K562 (cell line): ENCODE results near the gene PPP1R16B. TPM values are rescaled to one million over a fixed set of nuclear protein-coding genes. Genes with fewer than 3 reads are reported as not detected.

Source experiments
- CBFA2T3 ChIP-seq: fragments of 450-650 bp; IDR thresholded peaks from 2 replicates; pipeline ENCODE4 v1.6.1; 2017
- CTBP1 ChIP-seq: fragments of 450-650 bp; IDR thresholded peaks from 2 replicates; pipeline ENCODE4 v1.6.1; 2016; ENCODE audit warnings: borderline replicate concordance
- DPF2 ChIP-seq: fragments of 450-650 bp; IDR thresholded peaks from 2 replicates; pipeline ENCODE4 v1.6.1; 2016
- HDAC2 ChIP-seq: fragments of 450-650 bp; IDR thresholded peaks from 2 replicates; pipeline ENCODE4 v1.6.1; 2016; ENCODE audit warnings: mild to moderate bottlenecking
- L3MBTL2 ChIP-seq: fragments of 450-650 bp; IDR thresholded peaks from 2 replicates; pipeline ENCODE4 v1.6.1; 2016; ENCODE audit warnings: mild to moderate bottlenecking, moderate library complexity
- LCOR ChIP-seq: sonication (generic); formaldehyde crosslinking; IDR thresholded peaks from 2 replicates; pipeline ENCODE4 v1.8.0; 2022; ENCODE audit warnings: mild to moderate bottlenecking, missing genetic modification reagents
- MECOM ChIP-seq: fragments of 250-450 bp; sonication (Bioruptor Pico); IDR thresholded peaks from 2 replicates; pipeline ENCODE4 v1.8.0; 2022; ENCODE audit warnings: inconsistent platforms
- MNT ChIP-seq, 2 experiments: fragments of 450-650 bp; conservative IDR thresholded peaks; 2 replicates each; pipeline ENCODE4 v1.6.1; 2017; ENCODE audit warnings: mild to moderate bottlenecking in 2 of 2, moderate library complexity in 2 of 2
- NRF1 ChIP-seq, 2 experiments: fragments of 450-650 bp; IDR thresholded peaks in 1 of 2; conservative IDR thresholded peaks in 1 of 2; 2 replicates each; pipeline ENCODE4 v1.6.1; 2014; ENCODE audit warnings: mild to moderate bottlenecking in 2 of 2
- RB1 ChIP-seq: fragments of 450-650 bp; IDR thresholded peaks from 2 replicates; pipeline ENCODE4 v1.6.1; 2017; ENCODE audit warnings: low read depth, mild to moderate bottlenecking
- USF1 ChIP-seq: sonication (generic); formaldehyde crosslinking; IDR thresholded peaks from 2 replicates; pipeline ENCODE4 v1.9.0; 2022; ENCODE audit warnings: mild to moderate bottlenecking, missing genetic modification reagents
- ZBED1 ChIP-seq: IDR thresholded peaks from 2 replicates; pipeline ENCODE4 v1.6.1; 2014
- ZBTB1 ChIP-seq: sonication (generic); formaldehyde crosslinking; IDR thresholded peaks from 2 replicates; pipeline ENCODE4 v1.8.1; 2023; ENCODE audit warnings: missing genetic modification reagents, low read depth, mild to moderate bottlenecking, borderline replicate concordance
- polyA plus RNA-seq, 8 experiments: library from polyadenylated mRNA; depleted of rRNA in 4 of 8; stranded (reverse) in 5 of 8; unstranded in 3 of 8; fragments of >200 nt; fragmentation: Nextera tagmentation in 2 of 8; fragmentation: Illumina TruSeq in 1 of 8; extraction: Ambion mirVana in 2 of 8; extraction: Trizol in 1 of 8; gene quantifications; 2 replicates each; pipeline versions ENCODE4 v1.2.1 to v1.2.3, GENCODE V29; 2011 to 2014; ENCODE audit warnings: inconsistent platforms in 1 of 8, missing spikeins in 1 of 8
- total RNA-seq, 7 experiments: library from RNA; depleted of rRNA in 6 of 7; stranded (reverse); fragments of >200 nt in 6 of 7; fragmentation: Illumina TruSeq in 2 of 7; extraction: Trizol in 2 of 7; gene quantifications; 2 replicates each; pipeline versions ENCODE4 v1.2.1 to v1.2.3, GENCODE V29; 2011 to 2021; ENCODE audit warnings: low replicate concordance in 1 of 7
- TF ChIP-seq, protein P1 (sequence below): fragments of 250-450 bp; sonication (Bioruptor Pico); IDR thresholded peaks from 2 replicates; pipeline ENCODE4 v1.4.0; 2020
- TF ChIP-seq, protein P2 (sequence below): sonication (generic); formaldehyde crosslinking; IDR thresholded peaks from 2 replicates; pipeline ENCODE4 v1.8.0; 2022; ENCODE audit warnings: missing genetic modification reagents, mild to moderate bottlenecking, borderline replicate concordance
- TF ChIP-seq, protein P3 (sequence below): fragments of 250-450 bp; sonication (Bioruptor Pico); IDR thresholded peaks from 2 replicates; pipeline ENCODE4 v1.4.0; 2020; ENCODE audit warnings: mild to moderate bottlenecking

The PPP1R16B gene
- total and polyA plus RNA-seq, 9 of the 15 experiments (the other 6 are each of a cell fraction or from before 2014, with no cell fraction given), result 1.5 to 11.5 (median 6.8) TPM

- TF ChIP-seq L3MBTL2 (peak; percentile 99), ZBED1 (peak; percentile 99), CBFA2T3 (peak; percentile 59), LCOR (CRISPR knock-in tag) (no peak), RB1 (peak; percentile 85; the same call in 1 of the 2 replicates), NRF1 (conservative IDR thresholded peaks at IDR 0.05 in 1 of 2, IDR thresholded peaks at IDR 0.05 in 1 of 2) (peak in 1 of 2 experiments; percentile 23; a peak in 1 of 4 replicates), ZBTB1 (CRISPR knock-in tag) (0 out of 2 replicates have a peak, but pooled peaks have one; percentile 28), USF1 (CRISPR knock-in tag) (peak; percentile 88), MECOM (CRISPR knock-in tag) (peak; percentile 69; the same call in 1 of the 2 replicates), DPF2 (0 out of 2 replicates have a peak, but pooled peaks have one; percentile 23), HDAC2 (peak; percentile 47; the same call in 1 of the 2 replicates), MNT (conservative IDR thresholded peaks at IDR 0.05) (peak; percentile 91 to 95), CTBP1 (peak; percentile 98)
- TF ChIP-seq, protein P1, sequence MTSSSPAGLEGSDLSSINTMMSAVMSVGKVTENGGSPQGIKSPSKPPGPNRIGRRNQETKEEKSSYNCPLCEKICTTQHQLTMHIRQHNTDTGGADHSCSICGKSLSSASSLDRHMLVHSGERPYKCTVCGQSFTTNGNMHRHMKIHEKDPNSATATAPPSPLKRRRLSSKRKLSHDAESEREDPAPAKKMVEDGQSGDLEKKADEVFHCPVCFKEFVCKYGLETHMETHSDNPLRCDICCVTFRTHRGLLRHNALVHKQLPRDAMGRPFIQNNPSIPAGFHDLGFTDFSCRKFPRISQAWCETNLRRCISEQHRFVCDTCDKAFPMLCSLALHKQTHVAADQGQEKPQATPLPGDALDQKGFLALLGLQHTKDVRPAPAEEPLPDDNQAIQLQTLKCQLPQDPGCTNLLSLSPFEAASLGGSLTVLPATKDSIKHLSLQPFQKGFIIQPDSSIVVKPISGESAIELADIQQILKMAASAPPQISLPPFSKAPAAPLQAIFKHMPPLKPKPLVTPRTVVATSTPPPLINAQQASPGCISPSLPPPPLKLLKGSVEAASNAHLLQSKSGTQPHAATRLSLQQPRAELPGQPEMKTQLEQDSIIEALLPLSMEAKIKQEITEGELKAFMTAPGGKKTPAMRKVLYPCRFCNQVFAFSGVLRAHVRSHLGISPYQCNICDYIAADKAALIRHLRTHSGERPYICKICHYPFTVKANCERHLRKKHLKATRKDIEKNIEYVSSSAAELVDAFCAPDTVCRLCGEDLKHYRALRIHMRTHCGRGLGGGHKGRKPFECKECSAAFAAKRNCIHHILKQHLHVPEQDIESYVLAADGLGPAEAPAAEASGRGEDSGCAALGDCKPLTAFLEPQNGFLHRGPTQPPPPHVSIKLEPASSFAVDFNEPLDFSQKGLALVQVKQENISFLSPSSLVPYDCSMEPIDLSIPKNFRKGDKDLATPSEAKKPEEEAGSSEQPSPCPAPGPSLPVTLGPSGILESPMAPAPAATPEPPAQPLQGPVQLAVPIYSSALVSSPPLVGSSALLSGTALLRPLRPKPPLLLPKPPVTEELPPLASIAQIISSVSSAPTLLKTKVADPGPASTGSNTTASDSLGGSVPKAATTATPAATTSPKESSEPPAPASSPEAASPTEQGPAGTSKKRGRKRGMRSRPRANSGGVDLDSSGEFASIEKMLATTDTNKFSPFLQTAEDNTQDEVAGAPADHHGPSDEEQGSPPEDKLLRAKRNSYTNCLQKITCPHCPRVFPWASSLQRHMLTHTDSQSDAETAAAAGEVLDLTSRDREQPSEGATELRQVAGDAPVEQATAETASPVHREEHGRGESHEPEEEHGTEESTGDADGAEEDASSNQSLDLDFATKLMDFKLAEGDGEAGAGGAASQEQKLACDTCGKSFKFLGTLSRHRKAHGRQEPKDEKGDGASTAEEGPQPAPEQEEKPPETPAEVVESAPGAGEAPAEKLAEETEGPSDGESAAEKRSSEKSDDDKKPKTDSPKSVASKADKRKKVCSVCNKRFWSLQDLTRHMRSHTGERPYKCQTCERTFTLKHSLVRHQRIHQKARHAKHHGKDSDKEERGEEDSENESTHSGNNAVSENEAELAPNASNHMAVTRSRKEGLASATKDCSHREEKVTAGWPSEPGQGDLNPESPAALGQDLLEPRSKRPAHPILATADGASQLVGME (CRISPR knock-in tag), result peak; percentile 81
- TF ChIP-seq, protein P2, sequence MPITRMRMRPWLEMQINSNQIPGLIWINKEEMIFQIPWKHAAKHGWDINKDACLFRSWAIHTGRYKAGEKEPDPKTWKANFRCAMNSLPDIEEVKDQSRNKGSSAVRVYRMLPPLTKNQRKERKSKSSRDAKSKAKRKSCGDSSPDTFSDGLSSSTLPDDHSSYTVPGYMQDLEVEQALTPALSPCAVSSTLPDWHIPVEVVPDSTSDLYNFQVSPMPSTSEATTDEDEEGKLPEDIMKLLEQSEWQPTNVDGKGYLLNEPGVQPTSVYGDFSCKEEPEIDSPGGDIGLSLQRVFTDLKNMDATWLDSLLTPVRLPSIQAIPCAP (CRISPR knock-in tag), result no peak
- TF ChIP-seq, protein P3, sequence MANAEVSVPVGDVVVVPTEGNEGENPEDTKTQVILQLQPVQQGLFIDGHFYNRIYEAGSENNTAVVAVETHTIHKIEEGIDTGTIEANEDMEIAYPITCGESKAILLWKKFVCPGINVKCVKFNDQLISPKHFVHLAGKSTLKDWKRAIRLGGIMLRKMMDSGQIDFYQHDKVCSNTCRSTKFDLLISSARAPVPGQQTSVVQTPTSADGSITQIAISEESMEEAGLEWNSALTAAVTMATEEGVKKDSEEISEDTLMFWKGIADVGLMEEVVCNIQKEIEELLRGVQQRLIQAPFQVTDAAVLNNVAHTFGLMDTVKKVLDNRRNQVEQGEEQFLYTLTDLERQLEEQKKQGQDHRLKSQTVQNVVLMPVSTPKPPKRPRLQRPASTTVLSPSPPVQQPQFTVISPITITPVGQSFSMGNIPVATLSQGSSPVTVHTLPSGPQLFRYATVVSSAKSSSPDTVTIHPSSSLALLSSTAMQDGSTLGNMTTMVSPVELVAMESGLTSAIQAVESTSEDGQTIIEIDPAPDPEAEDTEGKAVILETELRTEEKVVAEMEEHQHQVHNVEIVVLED (CRISPR knock-in tag), result 0 out of 2 replicates have a peak, but pooled peaks have one; percentile 17
Measured at GRCh38 chr20:38889792-38890496, 84.4 kb downstream of the PPP1R16B start (continued).
